HepG2 (cell line): ENCODE results near the gene PRSS36. TPM values are rescaled to one million over a fixed set of nuclear protein-coding genes. Genes with fewer than 3 reads are reported as not detected.
A peak's percentile ranks its signal among the peaks of the same experiment; 100 is the strongest.

Experiments used
- DR1 ChIP-seq: sonication (generic); formaldehyde crosslinking; IDR thresholded peaks from 2 replicates; pipeline ENCODE4 v1.8.0; 2021; ENCODE audit warnings: mild to moderate bottlenecking, missing genetic modification reagents, inconsistent platforms
- GABPB1 ChIP-seq: IDR thresholded peaks from 2 replicates; pipeline ENCODE4 v1.6.1; 2016; ENCODE audit warnings: mild to moderate bottlenecking, missing genetic modification reagents, moderate library complexity, missing compliant biosample characterization
- GTF3A ChIP-seq: sonication (generic); formaldehyde crosslinking; conservative IDR thresholded peaks from 2 replicates; pipeline ENCODE4 v1.4.0; 2020; ENCODE audit warnings: mild to moderate bottlenecking, missing genetic modification reagents
- IKZF4 ChIP-seq: sonication (generic); formaldehyde crosslinking; IDR thresholded peaks from 2 replicates; pipeline ENCODE4 v1.5.1; 2020; ENCODE audit warnings: borderline replicate concordance, mild to moderate bottlenecking, low read depth, missing genetic modification reagents; ENCODE audit errors: not compliant biosample characterization
- NFE2 ChIP-seq: sonication (generic); formaldehyde crosslinking; IDR thresholded peaks from 2 replicates; pipeline ENCODE4 v1.4.0; 2020; ENCODE audit warnings: missing genetic modification reagents
- ONECUT2 ChIP-seq: sonication (generic); formaldehyde crosslinking; IDR thresholded peaks from 2 replicates; pipeline ENCODE4 v1.4.0; 2020; ENCODE audit warnings: missing genetic modification reagents
- PPARG ChIP-seq: conservative IDR thresholded peaks from 2 replicates; pipeline ENCODE4 v1.6.1; 2016; ENCODE audit warnings: missing biosample characterization, missing genetic modification reagents
- RAD51 ChIP-seq: fragments of 450-650 bp; IDR thresholded peaks from 2 replicates; pipeline ENCODE4 v1.6.1; 2016; ENCODE audit warnings: borderline replicate concordance
- REL ChIP-seq: sonication (generic); formaldehyde crosslinking; conservative IDR thresholded peaks from 2 replicates; pipeline ENCODE4 v1.8.0; 2022; ENCODE audit warnings: mild to moderate bottlenecking, missing genetic modification reagents, moderate library complexity
- SAP130 ChIP-seq: IDR thresholded peaks from 2 replicates; pipeline ENCODE4 v1.6.1; 2016; ENCODE audit warnings: low read depth
- SRSF1 ChIP-seq: fragments of 200-400 bp; formaldehyde crosslinking; optimal IDR thresholded peaks from 2 replicates; pipeline ENCODE3; 2017; ENCODE audit warnings: mild to moderate bottlenecking, low read depth, low read length, moderate library complexity
- SRSF4 ChIP-seq: fragments of 200-400 bp; formaldehyde crosslinking; IDR thresholded peaks from one replicate; pipeline ENCODE4 v1.6.1; 2018; ENCODE audit warnings: mild to moderate bottlenecking, low read depth, low read length, moderate library complexity; ENCODE audit not compliant: poor library complexity, severe bottlenecking
- TAF15 ChIP-seq: fragments of 200-400 bp; formaldehyde crosslinking; IDR thresholded peaks from one replicate; pipeline ENCODE4 v1.6.1; 2018; ENCODE audit warnings: mild to moderate bottlenecking, low read depth, low read length; ENCODE audit not compliant: poor library complexity, severe bottlenecking
- TARDBP ChIP-seq: sonication (generic); formaldehyde crosslinking; IDR thresholded peaks from 2 replicates; pipeline ENCODE4 v1.8.0; 2022; ENCODE audit warnings: mild to moderate bottlenecking, missing genetic modification reagents
- ZFP1 ChIP-seq: IDR thresholded peaks from 2 replicates; pipeline ENCODE4 v1.6.1; 2016
- ZNF124 ChIP-seq: sonication (generic); formaldehyde crosslinking; IDR thresholded peaks from 2 replicates; pipeline ENCODE4 v1.4.0; 2020; ENCODE audit warnings: missing genetic modification reagents
- ZNF30 ChIP-seq: sonication (generic); formaldehyde crosslinking; IDR thresholded peaks from 2 replicates; pipeline ENCODE4 v1.5.0; 2020; ENCODE audit warnings: mild to moderate bottlenecking, missing genetic modification reagents
- ZNF558 ChIP-seq: sonication (generic); formaldehyde crosslinking; IDR thresholded peaks from 2 replicates; pipeline ENCODE4 v1.9.0; 2022; ENCODE audit warnings: mild to moderate bottlenecking, missing genetic modification reagents, borderline replicate concordance
- ZNF678 ChIP-seq: sonication (generic); formaldehyde crosslinking; IDR thresholded peaks from 2 replicates; pipeline ENCODE4 v1.4.0; 2020; ENCODE audit warnings: mild to moderate bottlenecking, missing genetic modification reagents
- ZNF737 ChIP-seq: sonication (generic); formaldehyde crosslinking; IDR thresholded peaks from 2 replicates; pipeline ENCODE4 v1.5.0; 2020; ENCODE audit warnings: missing genetic modification reagents, mild to moderate bottlenecking, borderline replicate concordance
- ZNF747 ChIP-seq: sonication (generic); formaldehyde crosslinking; IDR thresholded peaks from 2 replicates; pipeline ENCODE4 v1.8.1; 2023; ENCODE audit warnings: missing genetic modification reagents, mild to moderate bottlenecking, borderline replicate concordance
- ZNF766 ChIP-seq: sonication (generic); formaldehyde crosslinking; IDR thresholded peaks from 2 replicates; pipeline ENCODE4 v1.5.0; 2020; ENCODE audit warnings: missing genetic modification reagents, borderline replicate concordance
- polyA plus RNA-seq, 8 experiments: library from polyadenylated mRNA; depleted of rRNA in 3 of 8; stranded (reverse) in 7 of 8; unstranded in 1 of 8; fragments of >200 nt; fragmentation: Illumina TruSeq in 4 of 8; extraction: Trizol in 4 of 8; gene quantifications; 2 replicates each; pipeline versions ENCODE4 v1.2.1 to v1.2.3, GENCODE V29; 2011 to 2016; ENCODE audit warnings: low read depth in 4 of 8, missing spikeins in 1 of 8, mixed read lengths in 1 of 8; ENCODE audit not compliant: insufficient read depth in 1 of 8
- total RNA-seq, 5 experiments: library from RNA; depleted of rRNA; stranded (reverse); fragments of >200 nt; fragmentation: Illumina TruSeq; extraction: Trizol; gene quantifications; 2 replicates each; pipeline ENCODE4 v1.2.3, GENCODE V29; 2016; ENCODE audit warnings: low read depth in 1 of 5
- TF ChIP-seq, protein P1 (sequence below): sonication (generic); formaldehyde crosslinking; IDR thresholded peaks from 2 replicates; pipeline ENCODE4 v1.9.0; 2021; ENCODE audit warnings: missing genetic modification reagents, borderline replicate concordance
- TF ChIP-seq, protein P2 (sequence below): sonication (generic); formaldehyde crosslinking; IDR thresholded peaks from 2 replicates; pipeline ENCODE4 v1.4.0; 2020; ENCODE audit warnings: mild to moderate bottlenecking, missing genetic modification reagents
- TF ChIP-seq, protein P3 (sequence below): sonication (generic); formaldehyde crosslinking; IDR thresholded peaks from 2 replicates; pipeline ENCODE4 v1.5.0; 2020; ENCODE audit warnings: mild to moderate bottlenecking, missing genetic modification reagents

PRSS36 gene
- total and polyA plus RNA-seq, 2 of the 13 experiments (the other 11 are each of a cell fraction or from before 2014, with no cell fraction given) = 1.5 to 2.1 TPM

DNA sequence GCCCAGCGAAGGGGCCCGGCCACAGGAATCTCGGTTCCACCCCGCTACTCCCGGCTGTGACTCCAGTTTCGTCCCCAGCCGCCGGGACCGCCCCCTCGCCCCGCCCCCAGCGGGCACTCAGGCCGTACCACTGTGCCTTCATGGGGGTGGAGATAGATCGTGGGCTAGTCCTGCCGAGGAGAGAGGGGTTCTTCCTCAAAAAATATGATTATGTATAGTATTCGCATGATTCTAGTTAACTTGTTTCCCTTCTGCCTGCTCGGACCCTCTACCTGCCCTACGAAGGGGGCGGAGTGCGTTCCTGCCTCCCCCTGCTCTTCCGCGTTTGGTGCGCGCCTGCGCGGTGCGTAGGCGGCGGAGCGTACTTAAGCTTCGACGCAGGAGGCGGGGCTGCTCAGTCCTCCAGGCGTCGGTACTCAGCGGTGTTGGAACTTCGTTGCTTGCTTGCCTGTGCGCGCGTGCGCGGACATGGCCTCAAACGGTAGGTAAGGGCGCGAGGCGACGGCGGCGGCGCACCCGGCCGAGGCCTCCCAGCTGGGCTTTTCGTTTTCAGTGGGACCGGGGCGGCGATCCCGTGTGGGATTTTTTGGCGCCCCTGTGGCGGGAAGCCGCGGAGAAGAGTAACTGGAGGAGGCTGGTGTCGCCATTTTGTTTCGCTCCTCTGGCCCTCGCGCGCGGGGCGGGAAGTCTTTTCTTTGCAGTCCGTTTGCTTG, 30.0 kb upstream of the PRSS36 start, which contains the start of gene FUS (continued):
- TF ChIP-seq ZFP1 (CRISPR knock-in tag) = peak; percentile 94
- TF ChIP-seq REL (CRISPR knock-in tag) = peak; percentile 91
- peak; percentile 69 for TF ChIP-seq TARDBP (CRISPR knock-in tag)
- peak; percentile 89; the same call in 1 of the 2 replicates for TF ChIP-seq ZNF124 (CRISPR knock-in tag)
- TF ChIP-seq ZNF30 (CRISPR knock-in tag) = 0 out of 2 replicates have a peak, but pooled peaks have one; percentile 96
- TF ChIP-seq SAP130 = peak; percentile 69
- TF ChIP-seq ZNF747 (CRISPR knock-in tag) = peak; percentile 91
- TF ChIP-seq DR1 = peak; percentile 100
- TF ChIP-seq NFE2 = peak; percentile 30; the same call in 1 of the 2 replicates
- peak; percentile 41; the same call in 1 of the 2 replicates for TF ChIP-seq ONECUT2
- TF ChIP-seq ZNF678 (CRISPR knock-in tag) = peak; percentile 94
- TF ChIP-seq GTF3A = peak; percentile 82
- TF ChIP-seq, protein P1, sequence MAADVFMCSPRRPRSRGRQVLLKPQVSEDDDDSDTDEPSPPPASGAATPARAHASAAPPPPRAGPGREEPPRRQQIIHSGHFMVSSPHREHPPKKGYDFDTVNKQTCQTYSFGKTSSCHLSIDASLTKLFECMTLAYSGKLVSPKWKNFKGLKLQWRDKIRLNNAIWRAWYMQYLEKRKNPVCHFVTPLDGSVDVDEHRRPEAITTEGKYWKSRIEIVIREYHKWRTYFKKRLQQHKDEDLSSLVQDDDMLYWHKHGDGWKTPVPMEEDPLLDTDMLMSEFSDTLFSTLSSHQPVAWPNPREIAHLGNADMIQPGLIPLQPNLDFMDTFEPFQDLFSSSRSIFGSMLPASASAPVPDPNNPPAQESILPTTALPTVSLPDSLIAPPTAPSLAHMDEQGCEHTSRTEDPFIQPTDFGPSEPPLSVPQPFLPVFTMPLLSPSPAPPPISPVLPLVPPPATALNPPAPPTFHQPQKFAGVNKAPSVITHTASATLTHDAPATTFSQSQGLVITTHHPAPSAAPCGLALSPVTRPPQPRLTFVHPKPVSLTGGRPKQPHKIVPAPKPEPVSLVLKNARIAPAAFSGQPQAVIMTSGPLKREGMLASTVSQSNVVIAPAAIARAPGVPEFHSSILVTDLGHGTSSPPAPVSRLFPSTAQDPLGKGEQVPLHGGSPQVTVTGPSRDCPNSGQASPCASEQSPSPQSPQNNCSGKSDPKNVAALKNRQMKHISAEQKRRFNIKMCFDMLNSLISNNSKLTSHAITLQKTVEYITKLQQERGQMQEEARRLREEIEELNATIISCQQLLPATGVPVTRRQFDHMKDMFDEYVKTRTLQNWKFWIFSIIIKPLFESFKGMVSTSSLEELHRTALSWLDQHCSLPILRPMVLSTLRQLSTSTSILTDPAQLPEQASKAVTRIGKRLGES (CRISPR knock-in tag) = 0 out of 2 replicates have a peak, but pooled peaks have one; percentile 88
- TF ChIP-seq, protein P2, sequence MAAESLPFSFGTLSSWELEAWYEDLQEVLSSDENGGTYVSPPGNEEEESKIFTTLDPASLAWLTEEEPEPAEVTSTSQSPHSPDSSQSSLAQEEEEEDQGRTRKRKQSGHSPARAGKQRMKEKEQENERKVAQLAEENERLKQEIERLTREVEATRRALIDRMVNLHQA (CRISPR knock-in tag) = peak; percentile 88; the same call in 1 of the 2 replicates
- TF ChIP-seq, protein P3, sequence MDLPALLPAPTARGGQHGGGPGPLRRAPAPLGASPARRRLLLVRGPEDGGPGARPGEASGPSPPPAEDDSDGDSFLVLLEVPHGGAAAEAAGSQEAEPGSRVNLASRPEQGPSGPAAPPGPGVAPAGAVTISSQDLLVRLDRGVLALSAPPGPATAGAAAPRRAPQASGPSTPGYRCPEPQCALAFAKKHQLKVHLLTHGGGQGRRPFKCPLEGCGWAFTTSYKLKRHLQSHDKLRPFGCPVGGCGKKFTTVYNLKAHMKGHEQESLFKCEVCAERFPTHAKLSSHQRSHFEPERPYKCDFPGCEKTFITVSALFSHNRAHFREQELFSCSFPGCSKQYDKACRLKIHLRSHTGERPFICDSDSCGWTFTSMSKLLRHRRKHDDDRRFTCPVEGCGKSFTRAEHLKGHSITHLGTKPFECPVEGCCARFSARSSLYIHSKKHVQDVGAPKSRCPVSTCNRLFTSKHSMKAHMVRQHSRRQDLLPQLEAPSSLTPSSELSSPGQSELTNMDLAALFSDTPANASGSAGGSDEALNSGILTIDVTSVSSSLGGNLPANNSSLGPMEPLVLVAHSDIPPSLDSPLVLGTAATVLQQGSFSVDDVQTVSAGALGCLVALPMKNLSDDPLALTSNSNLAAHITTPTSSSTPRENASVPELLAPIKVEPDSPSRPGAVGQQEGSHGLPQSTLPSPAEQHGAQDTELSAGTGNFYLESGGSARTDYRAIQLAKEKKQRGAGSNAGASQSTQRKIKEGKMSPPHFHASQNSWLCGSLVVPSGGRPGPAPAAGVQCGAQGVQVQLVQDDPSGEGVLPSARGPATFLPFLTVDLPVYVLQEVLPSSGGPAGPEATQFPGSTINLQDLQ = no peak; the same call in 1 of the 2 replicates
- TF ChIP-seq GABPB1 (CRISPR knock-in tag) = peak; percentile 66
- TF ChIP-seq IKZF4 (CRISPR knock-in tag) = peak; percentile 35
- TF ChIP-seq RAD51 = no peak
- peak; percentile 89 for TF ChIP-seq SRSF4
- no peak; the same call in 1 of the 2 replicates for TF ChIP-seq ZNF737
- peak; percentile 60; the same call in 1 of the 2 replicates for TF ChIP-seq ZNF766
- peak; percentile 60 for TF ChIP-seq PPARG (CRISPR knock-in tag)
- peak; percentile 48 for TF ChIP-seq TAF15
- peak; percentile 98 for TF ChIP-seq SRSF1
- TF ChIP-seq ZNF558 = peak; percentile 90; the same call in 1 of the 2 replicates
